HepG2 (cell line): ENCODE results near the gene NFKBIL1. TPM values are rescaled to one million over a fixed set of nuclear protein-coding genes. Genes with fewer than 3 reads are reported as not detected.
A peak's percentile ranks its signal among the peaks of the same experiment; 100 is the strongest.

Experiments used
- GATA4 ChIP-seq: sonication (generic); IDR thresholded peaks from 2 replicates; pipeline ENCODE4 v1.6.1; 2016; ENCODE audit warnings: antibody characterized with exemption, low read depth, borderline replicate concordance
- GLI4 ChIP-seq: sonication (generic); formaldehyde crosslinking; IDR thresholded peaks from 2 replicates; pipeline ENCODE4 v1.5.1; 2020; ENCODE audit warnings: missing genetic modification reagents, mild to moderate bottlenecking, moderate library complexity, borderline replicate concordance
- HOXA9 ChIP-seq: sonication (generic); formaldehyde crosslinking; IDR thresholded peaks from 2 replicates; pipeline ENCODE4 v1.8.1; 2022; ENCODE audit warnings: missing genetic modification reagents, mild to moderate bottlenecking, moderate library complexity, borderline replicate concordance
- RBFOX2 ChIP-seq: fragments of 200-400 bp; formaldehyde crosslinking; IDR thresholded peaks from 2 replicates; pipeline ENCODE4 v1.6.1; 2017; ENCODE audit warnings: low read depth, mild to moderate bottlenecking, low read length
- RBM39 ChIP-seq: fragments of 200-400 bp; formaldehyde crosslinking; IDR thresholded peaks from one replicate; pipeline ENCODE4 v1.6.1; 2018; ENCODE audit warnings: antibody characterized with exemption, mild to moderate bottlenecking, low read depth, low read length; ENCODE audit not compliant: poor library complexity, severe bottlenecking
- SMAD9 ChIP-seq: sonication (generic); formaldehyde crosslinking; IDR thresholded peaks from 2 replicates; pipeline ENCODE4 v1.5.1; 2020; ENCODE audit warnings: mild to moderate bottlenecking, missing genetic modification reagents
- STAG1 ChIP-seq: sonication (generic); formaldehyde crosslinking; IDR thresholded peaks from 2 replicates; pipeline ENCODE4 v1.4.0; 2020; ENCODE audit warnings: missing genetic modification reagents
- TSC22D2 ChIP-seq: sonication (generic); formaldehyde crosslinking; IDR thresholded peaks from 2 replicates; pipeline ENCODE4 v1.5.1; 2020; ENCODE audit warnings: missing genetic modification reagents, mild to moderate bottlenecking, borderline replicate concordance
- ZFAT ChIP-seq: sonication (generic); formaldehyde crosslinking; conservative IDR thresholded peaks from 2 replicates; pipeline ENCODE4 v1.8.1; 2023; ENCODE audit warnings: missing genetic modification reagents, inconsistent platforms
- ZNF160 ChIP-seq: sonication (generic); formaldehyde crosslinking; IDR thresholded peaks from 2 replicates; pipeline ENCODE4 v1.8.0; 2022; ENCODE audit warnings: mild to moderate bottlenecking, inconsistent platforms, missing genetic modification reagents
- ZNF24 ChIP-seq: fragments of 450-650 bp; IDR thresholded peaks from 2 replicates; pipeline ENCODE4 v1.6.1; 2017; ENCODE audit warnings: antibody characterized with exemption, mild to moderate bottlenecking
- ZNF251 ChIP-seq: sonication (generic); formaldehyde crosslinking; IDR thresholded peaks from 2 replicates; pipeline ENCODE4 v1.9.0; 2021; ENCODE audit warnings: mild to moderate bottlenecking, missing genetic modification reagents
- ZNF30 ChIP-seq: sonication (generic); formaldehyde crosslinking; IDR thresholded peaks from 2 replicates; pipeline ENCODE4 v1.5.0; 2020; ENCODE audit warnings: mild to moderate bottlenecking, missing genetic modification reagents
- ZNF7 ChIP-seq: IDR thresholded peaks from 2 replicates; pipeline ENCODE4 v1.6.1; 2016; ENCODE audit warnings: missing biosample characterization, missing genetic modification reagents
- polyA plus RNA-seq, 8 experiments: library from polyadenylated mRNA; depleted of rRNA in 3 of 8; stranded (reverse) in 7 of 8; unstranded in 1 of 8; fragments of >200 nt; fragmentation: Illumina TruSeq in 4 of 8; extraction: Trizol in 4 of 8; gene quantifications; 2 replicates each; pipeline versions ENCODE4 v1.2.1 to v1.2.3, GENCODE V29; 2011 to 2016; ENCODE audit warnings: low read depth in 4 of 8, missing spikeins in 1 of 8, mixed read lengths in 1 of 8; ENCODE audit not compliant: insufficient read depth in 1 of 8
- total RNA-seq, 5 experiments: library from RNA; depleted of rRNA; stranded (reverse); fragments of >200 nt; fragmentation: Illumina TruSeq; extraction: Trizol; gene quantifications; 2 replicates each; pipeline ENCODE4 v1.2.3, GENCODE V29; 2016; ENCODE audit warnings: low read depth in 1 of 5
- TF ChIP-seq, protein P1 (sequence below): sonication (generic); formaldehyde crosslinking; IDR thresholded peaks from 2 replicates; pipeline ENCODE4 v1.5.0; 2020; ENCODE audit warnings: missing genetic modification reagents, mild to moderate bottlenecking, borderline replicate concordance
- TF ChIP-seq, protein P2 (sequence below): sonication (generic); formaldehyde crosslinking; IDR thresholded peaks from 2 replicates; pipeline ENCODE4 v1.5.0; 2020; ENCODE audit warnings: mild to moderate bottlenecking, missing genetic modification reagents
- TF ChIP-seq, protein P3 (sequence below): IDR thresholded peaks from 2 replicates; pipeline ENCODE4 v1.6.1; 2018; ENCODE audit warnings: missing genetic modification reagents
- TF ChIP-seq, protein P4 (sequence below): sonication (generic); formaldehyde crosslinking; IDR thresholded peaks from 2 replicates; pipeline ENCODE4 v1.4.0; 2020; ENCODE audit warnings: mild to moderate bottlenecking, missing genetic modification reagents
- TF ChIP-seq, protein P5 (sequence below): sonication (generic); formaldehyde crosslinking; IDR thresholded peaks from 2 replicates; pipeline ENCODE4 v1.4.0; 2020; ENCODE audit warnings: missing genetic modification reagents

Gene NFKBIL1
- total and polyA plus RNA-seq, 2 of the 13 experiments (the other 11 are each of a cell fraction or from before 2014, with no cell fraction given), result 9.7 to 19.5 TPM

DNA sequence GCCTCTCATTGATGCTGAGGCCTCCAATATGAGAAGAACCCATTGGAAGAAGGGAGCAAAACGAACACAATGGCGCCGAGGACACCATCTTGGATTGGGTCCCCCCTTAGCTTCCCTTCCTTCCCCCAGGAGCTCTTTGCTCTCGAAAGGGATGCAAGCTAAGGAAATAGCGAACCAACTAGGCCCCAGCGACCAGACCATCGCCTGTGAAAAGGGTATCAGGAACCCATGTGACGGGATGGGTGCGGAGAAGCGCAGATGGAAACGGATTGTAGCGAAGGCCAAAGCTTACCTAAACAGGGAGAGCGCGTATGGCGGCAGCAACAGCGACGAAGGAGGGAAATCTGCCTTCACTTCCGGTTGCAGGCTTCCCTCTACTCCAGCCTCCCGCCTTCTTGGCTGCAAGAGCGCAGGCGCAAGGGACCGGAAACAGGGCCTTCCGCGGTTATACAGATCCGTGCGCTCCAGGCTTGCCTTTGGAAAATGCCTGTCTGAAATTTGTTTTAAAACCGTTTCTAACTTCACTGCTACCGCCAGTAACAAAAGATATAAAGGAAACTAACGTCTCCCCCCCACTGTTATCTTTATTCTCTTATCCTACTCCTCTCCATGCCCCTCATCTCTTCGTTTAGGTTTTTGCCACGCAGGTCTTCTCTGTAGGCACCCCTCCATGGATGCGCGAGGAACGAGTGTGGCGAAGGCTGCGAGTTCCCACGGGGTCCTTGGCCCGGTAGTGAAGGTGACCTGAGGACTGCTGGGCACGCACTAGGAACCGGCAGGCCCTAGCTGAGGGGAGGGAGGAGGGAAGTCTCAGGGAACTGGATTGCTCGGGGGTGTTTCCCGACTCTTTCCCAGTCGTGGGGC lies 5.5 kb upstream of the NFKBIL1 start, which contains the start of gene DDX39B (continued):
- TF ChIP-seq GATA4, result peak; percentile 50; the same call in 1 of the 2 replicates
- no peak for TF ChIP-seq ZNF251 (CRISPR knock-in tag)
- 0 out of 2 replicates have a peak, but pooled peaks have one; percentile 87 for TF ChIP-seq SMAD9 (CRISPR knock-in tag)
- peak; percentile 18 for TF ChIP-seq RBM39
- TF ChIP-seq, protein P1, sequence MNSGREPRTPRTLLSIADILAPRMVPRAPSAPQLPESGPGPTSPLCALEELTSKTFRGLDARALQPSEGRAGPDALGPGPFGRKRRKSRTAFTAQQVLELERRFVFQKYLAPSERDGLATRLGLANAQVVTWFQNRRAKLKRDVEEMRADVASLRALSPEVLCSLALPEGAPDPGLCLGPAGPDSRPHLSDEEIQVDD, result peak; percentile 74; the same call in 1 of the 2 replicates
- no peak; the same call in 1 of the 2 replicates for TF ChIP-seq HOXA9 (CRISPR knock-in tag)
- TF ChIP-seq, protein P2, sequence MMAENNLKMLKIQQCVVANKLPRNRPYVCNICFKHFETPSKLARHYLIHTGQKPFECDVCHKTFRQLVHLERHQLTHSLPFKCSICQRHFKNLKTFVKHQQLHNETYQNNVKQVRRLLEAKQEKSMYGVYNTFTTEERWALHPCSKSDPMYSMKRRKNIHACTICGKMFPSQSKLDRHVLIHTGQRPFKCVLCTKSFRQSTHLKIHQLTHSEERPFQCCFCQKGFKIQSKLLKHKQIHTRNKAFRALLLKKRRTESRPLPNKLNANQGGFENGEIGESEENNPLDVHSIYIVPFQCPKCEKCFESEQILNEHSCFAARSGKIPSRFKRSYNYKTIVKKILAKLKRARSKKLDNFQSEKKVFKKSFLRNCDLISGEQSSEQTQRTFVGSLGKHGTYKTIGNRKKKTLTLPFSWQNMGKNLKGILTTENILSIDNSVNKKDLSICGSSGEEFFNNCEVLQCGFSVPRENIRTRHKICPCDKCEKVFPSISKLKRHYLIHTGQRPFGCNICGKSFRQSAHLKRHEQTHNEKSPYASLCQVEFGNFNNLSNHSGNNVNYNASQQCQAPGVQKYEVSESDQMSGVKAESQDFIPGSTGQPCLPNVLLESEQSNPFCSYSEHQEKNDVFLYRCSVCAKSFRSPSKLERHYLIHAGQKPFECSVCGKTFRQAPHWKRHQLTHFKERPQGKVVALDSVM, result no peak
- peak; percentile 52; the same call in 1 of the 2 replicates for TF ChIP-seq GLI4
- peak; percentile 76 for TF ChIP-seq TSC22D2 (CRISPR knock-in tag)
- TF ChIP-seq ZNF30 (CRISPR knock-in tag), result peak; percentile 93; the same call in 1 of the 2 replicates
- peak; percentile 78 for TF ChIP-seq RBFOX2
- TF ChIP-seq, protein P3, sequence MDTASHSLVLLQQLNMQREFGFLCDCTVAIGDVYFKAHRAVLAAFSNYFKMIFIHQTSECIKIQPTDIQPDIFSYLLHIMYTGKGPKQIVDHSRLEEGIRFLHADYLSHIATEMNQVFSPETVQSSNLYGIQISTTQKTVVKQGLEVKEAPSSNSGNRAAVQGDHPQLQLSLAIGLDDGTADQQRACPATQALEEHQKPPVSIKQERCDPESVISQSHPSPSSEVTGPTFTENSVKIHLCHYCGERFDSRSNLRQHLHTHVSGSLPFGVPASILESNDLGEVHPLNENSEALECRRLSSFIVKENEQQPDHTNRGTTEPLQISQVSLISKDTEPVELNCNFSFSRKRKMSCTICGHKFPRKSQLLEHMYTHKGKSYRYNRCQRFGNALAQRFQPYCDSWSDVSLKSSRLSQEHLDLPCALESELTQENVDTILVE (CRISPR knock-in tag), result peak; percentile 65
- peak; percentile 48 for TF ChIP-seq ZNF24
- peak; percentile 89; the same call in 1 of the 2 replicates for TF ChIP-seq ZFAT (CRISPR knock-in tag)
- TF ChIP-seq, protein P4, sequence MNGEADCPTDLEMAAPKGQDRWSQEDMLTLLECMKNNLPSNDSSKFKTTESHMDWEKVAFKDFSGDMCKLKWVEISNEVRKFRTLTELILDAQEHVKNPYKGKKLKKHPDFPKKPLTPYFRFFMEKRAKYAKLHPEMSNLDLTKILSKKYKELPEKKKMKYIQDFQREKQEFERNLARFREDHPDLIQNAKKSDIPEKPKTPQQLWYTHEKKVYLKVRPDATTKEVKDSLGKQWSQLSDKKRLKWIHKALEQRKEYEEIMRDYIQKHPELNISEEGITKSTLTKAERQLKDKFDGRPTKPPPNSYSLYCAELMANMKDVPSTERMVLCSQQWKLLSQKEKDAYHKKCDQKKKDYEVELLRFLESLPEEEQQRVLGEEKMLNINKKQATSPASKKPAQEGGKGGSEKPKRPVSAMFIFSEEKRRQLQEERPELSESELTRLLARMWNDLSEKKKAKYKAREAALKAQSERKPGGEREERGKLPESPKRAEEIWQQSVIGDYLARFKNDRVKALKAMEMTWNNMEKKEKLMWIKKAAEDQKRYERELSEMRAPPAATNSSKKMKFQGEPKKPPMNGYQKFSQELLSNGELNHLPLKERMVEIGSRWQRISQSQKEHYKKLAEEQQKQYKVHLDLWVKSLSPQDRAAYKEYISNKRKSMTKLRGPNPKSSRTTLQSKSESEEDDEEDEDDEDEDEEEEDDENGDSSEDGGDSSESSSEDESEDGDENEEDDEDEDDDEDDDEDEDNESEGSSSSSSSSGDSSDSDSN (CRISPR knock-in tag), result peak; percentile 92
- TF ChIP-seq, protein P5, sequence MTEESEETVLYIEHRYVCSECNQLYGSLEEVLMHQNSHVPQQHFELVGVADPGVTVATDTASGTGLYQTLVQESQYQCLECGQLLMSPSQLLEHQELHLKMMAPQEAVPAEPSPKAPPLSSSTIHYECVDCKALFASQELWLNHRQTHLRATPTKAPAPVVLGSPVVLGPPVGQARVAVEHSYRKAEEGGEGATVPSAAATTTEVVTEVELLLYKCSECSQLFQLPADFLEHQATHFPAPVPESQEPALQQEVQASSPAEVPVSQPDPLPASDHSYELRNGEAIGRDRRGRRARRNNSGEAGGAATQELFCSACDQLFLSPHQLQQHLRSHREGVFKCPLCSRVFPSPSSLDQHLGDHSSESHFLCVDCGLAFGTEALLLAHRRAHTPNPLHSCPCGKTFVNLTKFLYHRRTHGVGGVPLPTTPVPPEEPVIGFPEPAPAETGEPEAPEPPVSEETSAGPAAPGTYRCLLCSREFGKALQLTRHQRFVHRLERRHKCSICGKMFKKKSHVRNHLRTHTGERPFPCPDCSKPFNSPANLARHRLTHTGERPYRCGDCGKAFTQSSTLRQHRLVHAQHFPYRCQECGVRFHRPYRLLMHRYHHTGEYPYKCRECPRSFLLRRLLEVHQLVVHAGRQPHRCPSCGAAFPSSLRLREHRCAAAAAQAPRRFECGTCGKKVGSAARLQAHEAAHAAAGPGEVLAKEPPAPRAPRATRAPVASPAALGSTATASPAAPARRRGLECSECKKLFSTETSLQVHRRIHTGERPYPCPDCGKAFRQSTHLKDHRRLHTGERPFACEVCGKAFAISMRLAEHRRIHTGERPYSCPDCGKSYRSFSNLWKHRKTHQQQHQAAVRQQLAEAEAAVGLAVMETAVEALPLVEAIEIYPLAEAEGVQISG (CRISPR knock-in tag), result peak; percentile 93
- peak; percentile 82; the same call in 1 of the 2 replicates for TF ChIP-seq ZNF160
- 0 out of 2 replicates have a peak, but pooled peaks have one; percentile 2 for TF ChIP-seq ZNF7 (CRISPR knock-in tag)
- TF ChIP-seq STAG1, result no peak
